ENCODE data around the gene CCDC183.
"Not testable (repeated sequence)": the region's sequence is repeated elsewhere in the genome, so short reads cannot be mapped to it uniquely, and the experiment has no call there.

CCDC183 gene

GRCh38 chr9:136787690-136788400 is 8.3 kb upstream of the CCDC183 start:
- TF ChIP-seq EZH2 (IDR thresholded peaks at IDR 0.05; ENCODE audit: borderline replicate concordance, low read length) (no peak), CTCF (IDR thresholded peaks at IDR 0.05; ENCODE audit: low read length) (peak; percentile 80)
- no peak overlapping the region for H3K27ac ChIP-seq (ENCODE audit: low read depth, low read length, poor library complexity, severe bottlenecking)
- no peaks in the 10 kb centered on the region for H3K9me2 ChIP-seq (ENCODE audit: low read depth, low read length)
- H3K9me3 ChIP-seq (ENCODE audit: low read length) = no peaks in the 10 kb centered on the region
- H3K79me2 ChIP-seq (ENCODE audit: insufficient read depth, low read length) = no peaks in the 10 kb centered on the region
- H2AFZ ChIP-seq (ENCODE audit: low read length) = no peak overlapping the region
- H3K9ac ChIP-seq (ENCODE audit: low read length) = no peak overlapping the region; the same call in 1 of the 2 replicates
- H3K27me3 ChIP-seq (ENCODE audit: insufficient read depth, low read length) = 0 out of 2 replicates have a peak, but pooled peaks cover 4% of the 10 kb centered on the region
- H3F3A ChIP-seq (ENCODE audit: insufficient read depth, low read length) = no peaks in the 10 kb centered on the region
- no peak overlapping the region for H3K4me3 ChIP-seq (ENCODE audit: low read depth, low read length, poor library complexity, severe bottlenecking)
- H3K4me2 ChIP-seq (ENCODE audit: low read length) = no peak overlapping the region; the same call in 1 of the 2 replicates
- H3K36me3 ChIP-seq (ENCODE audit: insufficient read depth, low read length) = peaks cover 5% of the 10 kb centered on the region; the same call in 1 of the 2 replicates
- peaks cover 26% of the 10 kb centered on the region for H3K4me1 ChIP-seq (ENCODE audit: insufficient read depth, low read length, severe bottlenecking)
- H4K20me1 ChIP-seq (ENCODE audit: insufficient read depth, low read length) = no peaks in the 10 kb centered on the region

DNA sequence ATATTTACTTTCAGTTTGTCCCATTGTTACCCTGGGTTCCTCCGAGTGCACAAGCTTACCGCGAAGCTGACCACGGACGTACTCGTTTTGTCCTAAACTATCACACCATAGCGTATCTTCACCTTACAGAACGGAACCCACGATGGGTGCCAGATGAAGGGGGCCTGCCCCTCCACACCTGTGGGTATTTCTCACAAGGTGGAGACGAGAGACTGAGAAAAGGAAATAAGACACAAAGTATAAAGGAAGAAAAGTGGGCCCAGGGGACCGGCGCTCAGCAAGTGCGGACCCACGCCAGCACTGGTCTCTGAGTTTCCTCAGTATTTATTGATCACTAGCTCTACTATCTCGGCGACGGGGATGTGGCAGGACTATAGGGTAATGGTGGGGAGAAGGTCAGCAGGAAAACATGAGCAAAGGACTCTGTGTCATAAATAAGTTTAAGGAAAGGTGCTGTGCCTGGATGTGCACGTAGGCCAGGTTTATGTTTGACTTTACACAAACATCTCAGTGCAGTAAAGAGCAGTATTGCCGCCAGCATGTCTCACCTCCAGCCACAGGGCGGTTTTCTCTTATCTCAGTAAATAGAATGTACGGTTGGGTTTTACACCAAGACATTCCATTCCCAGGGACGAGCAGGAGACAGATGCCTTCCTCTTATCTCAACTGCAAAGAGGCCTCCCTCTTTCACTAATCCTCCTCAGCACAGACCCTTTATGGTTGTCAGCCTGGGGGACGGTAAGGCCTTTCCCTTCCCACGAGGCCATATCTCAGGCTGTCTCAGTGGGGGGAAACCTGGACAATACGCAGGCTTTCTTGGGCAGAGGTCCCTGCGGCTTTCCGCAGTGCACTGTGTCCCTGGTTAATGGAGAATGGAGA is 7.3 kb upstream of the CCDC183 start:
- H3K4me1 ChIP-seq (ENCODE audit: insufficient read depth, low read length, severe bottlenecking) = peaks cover 26% of the 10 kb centered on the region
- not testable (repeated sequence) for H3K27ac ChIP-seq (ENCODE audit: low read depth, low read length, poor library complexity, severe bottlenecking)

GRCh38 chr9:136789523-136789937 is 6.6 kb upstream of the CCDC183 start:
- TF ChIP-seq EZH2 (IDR thresholded peaks at IDR 0.05; ENCODE audit: borderline replicate concordance, low read length) (no peak), CTCF (IDR thresholded peaks at IDR 0.05; ENCODE audit: low read length) (no peak)
- no peak overlapping the region for H3K4me3 ChIP-seq (ENCODE audit: low read depth, low read length, poor library complexity, severe bottlenecking)
- H3K4me1 ChIP-seq (ENCODE audit: insufficient read depth, low read length, severe bottlenecking) = peaks cover 26% of the 10 kb centered on the region
- no peaks in the 10 kb centered on the region for H3K9me2 ChIP-seq (ENCODE audit: low read depth, low read length)
- 0 out of 2 replicates have a peak, but pooled peaks cover 4% of the 10 kb centered on the region for H3K27me3 ChIP-seq (ENCODE audit: insufficient read depth, low read length)
- H3K36me3 ChIP-seq (ENCODE audit: insufficient read depth, low read length) = peaks cover 10% of the 10 kb centered on the region
- no peak overlapping the region for H3K9ac ChIP-seq (ENCODE audit: low read length)
- H3K4me2 ChIP-seq (ENCODE audit: low read length) = no peak overlapping the region
- no peak overlapping the region for H3K27ac ChIP-seq (ENCODE audit: low read depth, low read length, poor library complexity, severe bottlenecking)
- no peaks in the 10 kb centered on the region for H4K20me1 ChIP-seq (ENCODE audit: insufficient read depth, low read length)
- no peaks in the 10 kb centered on the region for H3K79me2 ChIP-seq (ENCODE audit: insufficient read depth, low read length)
- H3K9me3 ChIP-seq (ENCODE audit: low read length) = no peaks in the 10 kb centered on the region
- no peak overlapping the region for H2AFZ ChIP-seq (ENCODE audit: low read length)
- no peaks in the 10 kb centered on the region for H3F3A ChIP-seq (ENCODE audit: insufficient read depth, low read length)

More for the DNA sequence above, 7.3 kb upstream of the CCDC183 start:
- not testable (repeated sequence) for H3K9ac ChIP-seq (ENCODE audit: low read length); H3K36me3 ChIP-seq (ENCODE audit: insufficient read depth, low read length); H3K27me3 ChIP-seq (ENCODE audit: insufficient read depth, low read length); H3K4me2 ChIP-seq (ENCODE audit: low read length); H2AFZ ChIP-seq (ENCODE audit: low read length); H3K4me3 ChIP-seq (ENCODE audit: low read depth, low read length, poor library complexity, severe bottlenecking); H4K20me1 ChIP-seq (ENCODE audit: insufficient read depth, low read length); H3F3A ChIP-seq (ENCODE audit: insufficient read depth, low read length); H3K79me2 ChIP-seq (ENCODE audit: insufficient read depth, low read length); H3K9me3 ChIP-seq (ENCODE audit: low read length); H3K9me2 ChIP-seq (ENCODE audit: low read depth, low read length)
